ENCODE results near the gene ZDHHC3.

ZDHHC3 gene, protein sequence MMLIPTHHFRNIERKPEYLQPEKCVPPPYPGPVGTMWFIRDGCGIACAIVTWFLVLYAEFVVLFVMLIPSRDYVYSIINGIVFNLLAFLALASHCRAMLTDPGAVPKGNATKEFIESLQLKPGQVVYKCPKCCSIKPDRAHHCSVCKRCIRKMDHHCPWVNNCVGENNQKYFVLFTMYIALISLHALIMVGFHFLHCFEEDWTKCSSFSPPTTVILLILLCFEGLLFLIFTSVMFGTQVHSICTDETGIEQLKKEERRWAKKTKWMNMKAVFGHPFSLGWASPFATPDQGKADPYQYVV

GRCh38 chr3:44976002-44976815, at the start of gene ZDHHC3, which contains the start of gene EXOSC7:
ZDHHC3 (minus strand) TSS chr3:44976174; CDS start chr3:44959436, 16,738 bp downstream.
EXOSC7 (plus strand) TSS chr3:44976244; CDS start chr3:44976278, 34 bp downstream.
- DNase-seq: peak; percentile 79 to 89 (median 84)

- DNase-seq: no peak
Measured at GRCh38 chr3:45024542-45025255, 48.7 kb upstream of the ZDHHC3 start.

GRCh38 chr3:45023675-45024074, 47.7 kb upstream of the ZDHHC3 start:
- DNase-seq: no peak

GRCh38 chr3:45021524-45022297, 45.7 kb upstream of the ZDHHC3 start:
- DNase-seq: no peak

GRCh38 chr3:45020534-45020933, 44.6 kb upstream of the ZDHHC3 start:
- DNase-seq: no peak

GRCh38 chr3:45017821-45018220, 41.8 kb upstream of the ZDHHC3 start:
- DNase-seq: no peak

DNA sequence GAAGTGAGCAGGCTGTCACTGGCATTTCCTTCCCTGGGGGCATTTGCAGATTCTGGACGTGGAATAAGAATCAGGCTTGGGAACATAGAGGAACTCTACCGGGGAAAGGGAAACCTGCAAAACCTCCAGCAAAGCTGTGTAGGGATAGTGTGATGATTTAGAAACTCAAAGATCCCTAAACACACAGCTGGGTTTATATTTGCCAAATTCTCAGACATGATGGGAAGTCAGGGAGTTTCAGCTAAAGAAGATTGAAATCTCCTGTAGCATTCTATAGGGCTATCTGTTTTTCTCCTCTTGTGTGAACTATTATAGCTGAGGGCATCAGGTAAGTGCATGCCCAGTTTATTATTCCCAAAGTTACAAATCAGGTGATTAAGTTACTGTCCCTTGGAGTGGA, 40.9 kb upstream of the ZDHHC3 start:
- no peak for DNase-seq

- no peak for DNase-seq
Measured at GRCh38 chr3:45012577-45012976, 36.6 kb upstream of the ZDHHC3 start.

GRCh38 chr3:45011756-45012508, 36.0 kb upstream of the ZDHHC3 start:
- no peak for DNase-seq

GRCh38 chr3:45010811-45011333, 34.9 kb upstream of the ZDHHC3 start:
- DNase-seq: no peak

DNA sequence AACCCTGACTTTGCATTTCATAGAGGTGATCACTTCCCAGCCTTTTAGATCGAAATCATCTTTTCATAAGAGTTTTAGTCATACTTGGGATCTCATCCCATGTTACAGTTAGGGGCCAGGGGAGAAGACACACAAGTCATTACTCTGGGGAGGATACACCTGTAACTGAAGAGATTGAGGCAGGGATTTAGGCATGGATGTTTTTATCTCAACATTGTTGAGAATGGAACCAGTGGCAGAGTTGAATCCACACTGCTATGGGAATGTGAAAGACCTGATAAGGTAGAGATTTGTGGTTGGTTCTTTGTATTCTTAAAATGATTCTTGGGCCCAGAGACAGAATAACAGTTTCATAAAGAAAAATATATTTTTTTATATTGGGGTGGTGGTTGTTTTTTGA, 33.9 kb upstream of the ZDHHC3 start:
- no peak for DNase-seq

DNA sequence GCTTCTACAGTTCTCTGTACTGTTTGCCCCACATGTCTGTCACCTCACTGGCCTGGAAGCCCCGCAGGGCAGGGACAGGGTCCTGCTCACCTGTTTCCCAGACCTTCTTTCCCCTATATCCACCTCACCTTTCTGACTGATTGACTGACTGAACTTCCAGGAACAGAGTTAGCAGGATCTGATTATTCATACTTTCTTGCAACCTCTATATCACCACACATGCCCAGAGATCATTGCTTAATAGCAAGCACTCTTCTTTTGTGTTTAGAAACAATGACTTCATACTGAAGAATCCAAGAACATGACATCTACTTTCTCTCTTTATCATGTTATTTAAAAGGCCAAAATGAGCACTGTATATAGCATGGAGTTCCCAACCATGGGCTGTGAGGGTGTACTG, 32.1 kb upstream of the ZDHHC3 start:
- no peak for DNase-seq

DNA sequence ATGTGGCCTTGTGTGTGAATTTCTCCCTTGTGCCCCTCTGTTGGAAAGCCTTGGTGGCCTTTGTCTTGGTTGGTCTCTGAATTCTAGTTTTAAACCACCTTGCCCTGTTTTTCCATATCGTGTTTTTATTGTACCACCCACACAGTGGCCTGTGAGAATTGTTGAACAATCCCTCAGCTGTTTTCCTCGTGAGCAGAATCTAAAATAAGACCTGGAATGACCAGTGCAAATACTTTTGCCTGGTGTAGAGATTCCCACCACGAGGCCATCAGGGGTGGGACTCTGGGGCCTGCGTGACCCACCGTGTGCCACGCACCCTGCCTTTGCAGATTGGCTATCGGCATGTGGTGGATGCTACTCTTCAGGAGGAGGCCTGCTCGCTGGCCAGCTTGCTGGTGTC, 31.1 kb upstream of the ZDHHC3 start:
- DNase-seq: no peak

DNA sequence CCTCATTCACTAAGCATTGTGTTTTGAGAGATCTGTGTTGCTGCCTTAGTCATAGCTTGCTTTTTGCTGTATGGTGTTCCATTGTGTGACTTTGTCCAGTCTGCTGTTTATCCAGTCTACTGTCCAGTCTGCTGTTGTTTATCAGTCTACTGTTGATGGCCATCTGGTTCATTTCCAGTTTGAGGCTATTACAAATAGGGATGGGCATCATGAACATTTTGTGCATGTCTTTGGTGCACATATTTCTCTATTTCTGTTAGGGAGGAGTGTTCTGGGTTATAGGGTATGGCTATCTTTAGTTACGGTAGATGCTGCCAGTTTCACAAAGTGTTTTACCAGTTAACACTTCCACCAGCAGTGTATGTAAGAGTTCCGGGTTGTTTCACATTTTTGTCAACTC, 27.9 kb upstream of the ZDHHC3 start:
- DNase-seq: no peak

GRCh38 chr3:45003406-45003805, 27.4 kb upstream of the ZDHHC3 start:
- DNase-seq: no peak

DNA sequence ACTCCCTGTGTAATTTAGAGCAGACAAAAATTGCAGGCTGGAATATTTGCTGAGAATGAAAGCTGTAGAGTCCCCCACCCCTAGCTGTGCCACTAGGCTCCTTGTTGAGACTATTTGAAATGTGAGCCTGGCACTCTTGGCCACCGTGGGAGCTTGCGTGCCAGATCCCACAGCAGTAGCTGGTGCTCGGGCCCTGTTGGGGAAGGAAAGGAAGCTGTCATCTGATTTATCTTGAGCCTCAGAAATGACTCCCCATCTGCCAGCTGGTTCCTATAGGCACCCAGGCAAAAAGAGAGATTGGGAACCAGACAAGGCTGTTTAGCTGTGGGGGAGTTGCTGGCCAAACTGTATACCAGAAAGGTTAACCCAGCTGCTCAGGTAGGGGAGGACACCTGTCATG, 26.7 kb upstream of the ZDHHC3 start:
- no peak for DNase-seq

- no peak for DNase-seq
Measured at GRCh38 chr3:45002139-45002660, 26.2 kb upstream of the ZDHHC3 start.

- DNase-seq: no peak
Measured at GRCh38 chr3:45001738-45002137, 25.8 kb upstream of the ZDHHC3 start.

DNA sequence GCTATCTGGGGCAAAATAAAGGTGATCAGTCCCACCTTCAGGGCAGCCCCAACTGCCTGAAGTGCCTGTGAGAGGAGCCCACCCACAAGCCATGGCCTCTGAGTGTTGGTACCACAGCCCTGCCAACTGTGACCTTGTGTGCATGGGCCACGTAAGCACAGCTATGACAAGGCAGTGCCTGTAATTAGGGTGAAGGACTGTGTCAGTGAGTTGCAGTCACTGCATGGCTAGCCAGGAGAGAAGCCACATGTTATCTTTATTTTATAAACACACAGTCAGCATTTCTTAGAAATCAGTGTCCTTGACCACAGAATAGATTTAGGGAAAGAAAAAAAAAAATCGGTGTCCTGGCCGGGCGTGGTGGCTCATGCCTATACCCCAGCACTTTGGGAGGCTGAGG, 24.8 kb upstream of the ZDHHC3 start:
- no peak for DNase-seq

DNA sequence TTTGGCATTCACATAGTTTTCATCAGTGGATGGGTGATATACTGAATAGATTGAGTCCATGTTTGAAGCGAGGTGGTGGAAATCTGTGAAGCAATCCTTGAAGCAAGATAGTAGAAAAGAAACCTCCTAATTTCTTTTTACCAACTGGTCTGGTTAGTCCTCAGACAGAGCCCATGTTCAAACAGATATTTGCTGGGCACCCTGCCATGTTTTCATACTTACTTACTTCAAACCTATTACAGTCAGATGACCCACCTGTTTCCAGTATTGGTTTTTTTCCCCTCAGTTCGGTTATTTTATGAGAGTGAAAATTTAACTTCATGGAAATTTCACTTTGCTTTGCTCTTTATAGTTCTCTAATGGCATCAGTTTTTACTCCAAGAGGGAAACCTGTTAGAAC, 23.8 kb upstream of the ZDHHC3 start:
- DNase-seq: no peak

DNA sequence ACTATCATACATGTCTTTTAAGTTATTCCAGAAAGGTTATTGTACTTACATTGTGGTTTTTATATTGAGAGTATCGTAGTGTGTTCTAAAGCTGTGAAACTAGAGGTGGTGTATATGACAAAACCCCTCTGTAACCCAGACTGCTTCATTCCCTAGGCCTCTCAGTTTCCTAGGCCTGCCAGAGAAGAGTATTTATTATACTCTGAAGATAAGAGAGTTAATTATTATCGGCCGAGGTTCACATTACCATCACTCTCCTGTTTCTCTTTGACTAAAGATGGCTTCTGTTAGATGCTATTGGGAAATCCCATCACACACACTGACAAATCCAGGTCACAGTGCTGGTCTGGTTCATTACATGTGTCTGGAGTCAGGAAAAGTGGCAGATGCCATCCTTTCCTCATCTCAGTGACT, 20.6 kb upstream of the ZDHHC3 start:
- no peak for DNase-seq
